GM12872 (cell line): ENCODE results near the gene LRIG3.

Experiments
- TF ChIP-seq, protein P1 (sequence below): IDR thresholded peaks from 3 replicates; pipeline ENCODE4 v1.5.1; 2011; ENCODE audit warnings: low read depth, mild to moderate bottlenecking, low read length, moderate library complexity; ENCODE audit not compliant: insufficient read depth

LRIG3 gene

DNA sequence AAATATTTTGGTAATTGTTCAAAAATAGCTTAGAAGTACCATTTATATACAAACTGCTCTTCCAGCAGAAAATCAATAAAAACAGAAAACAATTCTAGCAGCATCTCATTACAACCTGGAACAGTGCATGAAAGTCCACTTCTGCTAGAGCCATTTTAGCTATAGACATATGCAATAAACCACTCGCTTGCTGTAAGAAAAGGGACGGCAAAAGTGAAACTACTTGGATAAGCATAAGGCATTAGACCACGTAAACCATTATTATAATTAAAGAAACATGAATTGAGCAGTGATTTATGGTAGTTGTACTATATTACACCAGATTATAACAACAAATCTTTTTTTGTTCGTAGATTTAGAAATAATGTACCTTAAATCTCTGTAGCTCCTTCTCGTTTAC lies 48.7 kb downstream of the LRIG3 start:
- TF ChIP-seq, protein P1, sequence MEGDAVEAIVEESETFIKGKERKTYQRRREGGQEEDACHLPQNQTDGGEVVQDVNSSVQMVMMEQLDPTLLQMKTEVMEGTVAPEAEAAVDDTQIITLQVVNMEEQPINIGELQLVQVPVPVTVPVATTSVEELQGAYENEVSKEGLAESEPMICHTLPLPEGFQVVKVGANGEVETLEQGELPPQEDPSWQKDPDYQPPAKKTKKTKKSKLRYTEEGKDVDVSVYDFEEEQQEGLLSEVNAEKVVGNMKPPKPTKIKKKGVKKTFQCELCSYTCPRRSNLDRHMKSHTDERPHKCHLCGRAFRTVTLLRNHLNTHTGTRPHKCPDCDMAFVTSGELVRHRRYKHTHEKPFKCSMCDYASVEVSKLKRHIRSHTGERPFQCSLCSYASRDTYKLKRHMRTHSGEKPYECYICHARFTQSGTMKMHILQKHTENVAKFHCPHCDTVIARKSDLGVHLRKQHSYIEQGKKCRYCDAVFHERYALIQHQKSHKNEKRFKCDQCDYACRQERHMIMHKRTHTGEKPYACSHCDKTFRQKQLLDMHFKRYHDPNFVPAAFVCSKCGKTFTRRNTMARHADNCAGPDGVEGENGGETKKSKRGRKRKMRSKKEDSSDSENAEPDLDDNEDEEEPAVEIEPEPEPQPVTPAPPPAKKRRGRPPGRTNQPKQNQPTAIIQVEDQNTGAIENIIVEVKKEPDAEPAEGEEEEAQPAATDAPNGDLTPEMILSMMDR, result no peak

DNA sequence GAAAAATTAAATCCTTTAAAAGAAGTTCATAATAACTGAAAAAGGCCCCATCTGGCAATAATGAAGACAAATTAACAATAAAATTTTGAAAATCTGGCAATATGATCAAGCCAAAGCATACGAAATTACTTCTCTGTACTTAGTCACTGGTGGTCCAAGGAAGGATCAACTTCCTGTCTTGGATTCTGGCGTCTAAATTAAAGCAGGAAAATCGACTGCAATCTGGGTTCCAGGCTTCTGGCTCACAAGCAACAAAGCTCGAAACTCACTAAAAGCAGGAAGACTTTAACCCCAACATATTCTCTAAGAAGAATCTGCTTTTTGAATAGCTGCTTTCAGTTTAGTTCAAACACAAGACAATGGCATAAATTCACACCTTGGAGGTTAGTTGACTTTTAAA lies 49.7 kb downstream of the LRIG3 start:
- TF ChIP-seq, protein P1, result no peak

DNA sequence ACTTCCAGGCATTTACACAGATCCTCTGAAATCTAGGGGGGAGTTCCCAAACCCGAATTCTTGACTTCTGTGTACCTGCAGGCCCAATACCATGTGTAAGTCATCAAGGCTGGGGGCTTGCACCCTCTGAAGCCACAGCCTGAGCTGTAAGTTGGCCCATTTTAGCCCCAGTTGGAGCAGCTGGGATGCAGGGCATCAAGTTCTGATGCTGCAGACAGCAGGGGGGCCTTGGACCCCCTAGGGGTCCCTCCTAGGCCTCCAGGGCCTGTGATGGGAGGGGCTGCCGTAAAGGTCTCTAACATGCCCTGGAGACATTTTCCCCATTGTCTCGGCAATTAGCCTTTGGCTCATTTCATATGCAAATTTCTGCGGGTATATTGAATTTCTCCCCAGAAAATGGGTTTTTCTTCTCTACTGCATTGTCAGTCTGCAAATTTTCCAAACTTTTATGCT lies 59.5 kb downstream of the LRIG3 start:
- TF ChIP-seq, protein P1, result no peak

DNA sequence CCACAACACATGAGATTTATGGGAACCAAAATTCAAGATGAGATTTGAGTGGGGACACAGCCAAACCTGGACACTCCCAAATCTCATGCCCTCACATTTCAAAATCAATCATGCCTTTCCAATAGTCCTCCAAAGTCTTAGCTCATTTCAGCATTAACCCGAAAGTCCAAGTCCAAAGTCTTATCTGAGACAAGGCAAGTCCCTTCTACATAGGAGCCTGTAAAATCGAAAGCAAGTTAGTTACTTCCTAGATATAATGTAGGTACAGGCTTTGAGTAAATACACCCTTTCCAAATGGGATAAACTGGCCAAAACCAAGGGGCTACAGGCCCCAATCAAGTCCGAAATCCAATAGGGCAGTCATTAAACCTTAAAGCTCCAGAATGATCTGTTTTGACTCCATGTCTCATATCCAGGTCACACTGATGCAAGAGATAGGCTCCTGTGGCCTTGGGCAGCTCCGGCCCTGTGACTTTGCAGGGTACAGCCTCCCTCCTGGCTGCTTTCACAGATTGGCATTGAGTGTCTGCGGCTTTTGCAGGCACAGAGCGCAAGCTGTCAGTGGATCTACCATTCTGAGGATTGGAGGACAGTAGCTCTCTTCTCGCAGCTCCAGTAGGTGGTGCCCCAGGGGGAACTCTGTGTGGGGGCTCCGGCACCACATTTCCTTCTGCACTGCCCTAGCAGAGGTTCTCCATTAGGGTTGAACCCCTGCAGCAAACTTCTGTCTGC lies 60.1 kb downstream of the LRIG3 start:
- TF ChIP-seq, protein P1, result no peak

DNA sequence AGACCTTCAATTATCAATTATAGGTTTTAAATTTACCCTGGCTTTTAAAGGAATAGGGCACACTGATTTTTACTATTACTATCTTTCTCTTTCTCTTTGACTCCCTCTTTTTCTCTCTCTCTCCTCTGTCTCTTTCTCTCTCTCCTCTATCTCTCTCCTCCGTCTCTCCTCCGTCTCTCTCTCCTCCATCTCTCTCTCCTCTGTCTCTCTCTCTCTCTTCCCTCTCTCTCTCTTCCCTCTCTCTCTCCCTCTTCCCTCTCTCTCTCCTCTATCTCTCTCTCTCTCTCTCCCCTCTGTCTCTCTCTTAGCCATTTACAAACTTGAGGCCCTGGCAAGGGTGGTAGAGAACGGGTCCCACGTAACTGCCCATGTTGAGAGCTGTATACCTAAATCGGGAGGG lies 62.3 kb downstream of the LRIG3 start:
- TF ChIP-seq, protein P1, result no peak

DNA sequence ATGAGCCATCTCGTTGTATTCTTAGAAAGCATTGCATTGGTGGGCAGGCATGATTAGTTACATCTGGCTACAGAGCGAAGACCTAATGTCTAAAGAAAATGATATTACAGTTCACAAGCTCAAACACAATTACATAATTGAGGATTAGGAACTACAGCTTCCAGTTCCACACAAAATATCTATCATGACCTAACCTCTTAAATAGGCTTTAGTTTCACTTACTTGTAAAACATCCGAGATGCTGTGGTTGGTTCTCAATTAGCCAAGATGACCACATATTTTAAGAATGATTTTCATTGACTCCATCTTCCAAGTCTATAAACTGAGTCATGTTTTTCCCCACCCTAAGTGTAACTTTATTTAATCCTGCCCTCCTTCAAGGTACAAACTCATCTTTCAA lies 69.5 kb downstream of the LRIG3 start:
- TF ChIP-seq, protein P1, result no peak

DNA sequence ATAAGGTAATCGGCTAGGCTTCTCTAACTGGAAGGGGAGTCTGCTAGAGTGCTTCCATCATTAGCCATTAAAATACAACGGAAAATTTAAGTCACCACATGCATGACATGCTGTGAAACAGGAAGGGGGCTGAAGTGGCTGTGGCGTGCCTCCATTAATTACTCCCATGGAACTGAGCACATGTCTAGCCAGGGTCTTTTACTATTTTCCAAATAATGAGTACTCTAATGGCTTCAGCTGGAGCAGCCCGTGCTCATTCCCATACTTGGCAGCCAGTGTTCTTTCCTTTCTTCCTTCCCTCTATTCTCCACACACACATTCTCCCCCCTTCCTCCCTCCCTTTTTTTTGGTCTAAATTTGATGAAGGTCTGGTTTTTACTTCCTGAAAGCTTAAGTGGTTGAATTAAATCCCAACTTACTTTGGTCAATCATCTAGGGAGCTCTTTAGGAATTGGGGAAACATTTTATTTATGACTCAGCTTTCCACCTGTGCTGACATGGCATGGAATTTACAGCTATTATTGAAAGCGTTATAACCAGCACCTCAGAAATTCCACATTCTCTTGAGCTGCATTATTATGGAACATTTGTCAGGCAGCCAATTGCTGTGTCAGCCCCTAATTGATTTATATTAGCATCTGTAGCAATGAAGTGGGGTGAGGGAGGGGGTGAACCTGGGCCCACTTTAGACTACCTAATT lies 72.3 kb downstream of the LRIG3 start:
- TF ChIP-seq, protein P1, result no peak
